OCI-LY3 (cell line): ENCODE results near the gene ASXL1.

ENCODE experiments used
- EZH2phosphoT487 ChIP-seq: fragments of 200-600 bp; shearing (Covaris generic); IDR thresholded peaks from 2 replicates; pipeline ENCODE4 v1.6.1; 2018; ENCODE audit warnings: antibody characterized with exemption, mixed run types, low read depth
- TF ChIP-seq, protein P1 (sequence below): fragments of 200-600, 300-600 bp; sonication (generic); IDR thresholded peaks from 2 replicates; pipeline ENCODE4 v1.5.1; 2014; ENCODE audit warnings: antibody characterized with exemption, low read length, low read depth

DNA sequence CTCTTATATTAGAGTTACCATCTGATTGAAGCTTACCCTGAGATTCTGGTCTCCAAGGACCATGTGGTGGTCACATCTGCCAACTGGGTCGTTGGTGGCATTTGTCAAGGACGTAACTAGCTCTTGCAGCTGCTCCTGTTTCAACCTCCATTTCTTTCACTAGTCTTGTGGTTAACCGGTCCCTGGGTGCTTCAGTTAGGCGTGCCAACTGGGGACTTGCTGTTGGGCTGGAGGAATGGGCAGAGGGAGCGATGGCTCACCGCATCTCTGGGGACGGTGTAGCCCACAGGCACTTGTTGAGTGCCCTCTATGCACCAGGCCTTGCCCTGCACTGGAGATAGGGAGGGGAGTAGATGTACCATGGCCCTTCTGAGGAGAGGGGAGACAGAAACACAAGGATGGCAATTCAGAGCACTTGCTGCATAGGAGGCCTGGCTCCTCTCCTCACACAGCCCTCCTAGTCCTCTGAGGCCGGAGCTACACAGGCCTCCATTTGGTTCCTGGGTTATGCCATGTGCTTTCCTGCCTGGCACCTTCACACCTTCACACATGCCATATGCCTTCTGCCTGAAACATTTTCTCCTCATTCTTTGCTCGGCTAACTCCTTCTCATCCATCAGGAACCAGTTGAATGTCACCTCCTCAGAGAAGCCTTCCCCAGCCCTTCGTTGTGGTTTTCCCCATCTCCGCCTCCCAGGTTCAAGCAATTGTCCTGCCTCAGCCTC is 20.0 kb upstream of the ASXL1 start:
- TF ChIP-seq, protein P1, sequence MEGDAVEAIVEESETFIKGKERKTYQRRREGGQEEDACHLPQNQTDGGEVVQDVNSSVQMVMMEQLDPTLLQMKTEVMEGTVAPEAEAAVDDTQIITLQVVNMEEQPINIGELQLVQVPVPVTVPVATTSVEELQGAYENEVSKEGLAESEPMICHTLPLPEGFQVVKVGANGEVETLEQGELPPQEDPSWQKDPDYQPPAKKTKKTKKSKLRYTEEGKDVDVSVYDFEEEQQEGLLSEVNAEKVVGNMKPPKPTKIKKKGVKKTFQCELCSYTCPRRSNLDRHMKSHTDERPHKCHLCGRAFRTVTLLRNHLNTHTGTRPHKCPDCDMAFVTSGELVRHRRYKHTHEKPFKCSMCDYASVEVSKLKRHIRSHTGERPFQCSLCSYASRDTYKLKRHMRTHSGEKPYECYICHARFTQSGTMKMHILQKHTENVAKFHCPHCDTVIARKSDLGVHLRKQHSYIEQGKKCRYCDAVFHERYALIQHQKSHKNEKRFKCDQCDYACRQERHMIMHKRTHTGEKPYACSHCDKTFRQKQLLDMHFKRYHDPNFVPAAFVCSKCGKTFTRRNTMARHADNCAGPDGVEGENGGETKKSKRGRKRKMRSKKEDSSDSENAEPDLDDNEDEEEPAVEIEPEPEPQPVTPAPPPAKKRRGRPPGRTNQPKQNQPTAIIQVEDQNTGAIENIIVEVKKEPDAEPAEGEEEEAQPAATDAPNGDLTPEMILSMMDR, result no peak
- no peak for TF ChIP-seq EZH2phosphoT487
